NCI-H187 treated with DMSO at 0.1 percent for 48 hours (cell line): ENCODE results near the gene RAB27B.

Experiments used
- DNase-seq: peaks from one replicate; lab custom pipeline; 2025; lab: John Stamatoyannopoulos, UW

The RAB27B gene

GRCh38 chr18:54910161-54910919 is 82.1 kb downstream of the RAB27B start:
- no peak for DNase-seq

- DNase-seq: no peak
These were observed 83.3 kb downstream of the RAB27B start for GRCh38 chr18:54911551-54911950.

- DNase-seq: no peak
These were observed 86.5 kb downstream of the RAB27B start for GRCh38 chr18:54914816-54915215.

GRCh38 chr18:54916507-54916906 is 88.2 kb downstream of the RAB27B start:
- no peak for DNase-seq

GRCh38 chr18:54918060-54918459 is 89.8 kb downstream of the RAB27B start:
- DNase-seq: no peak

- DNase-seq: no peak
These were observed 91.1 kb downstream of the RAB27B start for GRCh38 chr18:54919412-54919811.

GRCh38 chr18:54923339-54923956 is 95.2 kb downstream of the RAB27B start:
- no peak for DNase-seq

- DNase-seq: no peak
These were observed 96.7 kb downstream of the RAB27B start for GRCh38 chr18:54924948-54925347.

GRCh38 chr18:54926593-54927325 is 98.5 kb downstream of the RAB27B start:
- DNase-seq: no peak

GRCh38 chr18:54928236-54928635 is 100.0 kb downstream of the RAB27B start:
- DNase-seq: no peak

- DNase-seq: no peak
These were observed 102.9 kb downstream of the RAB27B start for GRCh38 chr18:54931152-54931551.

GRCh38 chr18:54932472-54932871 is 104.2 kb downstream of the RAB27B start:
- no peak for DNase-seq

- no peak for DNase-seq
These were observed 110.2 kb downstream of the RAB27B start for GRCh38 chr18:54938506-54938905.

GRCh38 chr18:54939361-54939917 is 111.2 kb downstream of the RAB27B start:
- DNase-seq: no peak

GRCh38 chr18:54942144-54942543 is 113.9 kb downstream of the RAB27B start:
- no peak for DNase-seq

GRCh38 chr18:54942569-54942968 is 114.3 kb downstream of the RAB27B start:
- DNase-seq: no peak
